GM12892 (cell line): ENCODE measurements around the gene SLC25A46. TPM values are rescaled to one million over a fixed set of nuclear protein-coding genes. Genes with fewer than 3 reads are reported as not detected.
"Not testable (repeated sequence)": the region's sequence is repeated elsewhere in the genome, so short reads cannot be mapped to it uniquely, and the experiment has no call there.

Experiments
- DNase-seq: peaks from one replicate; pipeline ENCODE4 v3.0.0; 2011; ENCODE audit not compliant: insufficient read length
- FAIRE-seq: peaks from 2 replicates; lab custom pipeline; 2011; peaks lifted over from hg19 to GRCh38; lab: Jason Lieb, UNC
- POLR2A ChIP-seq: IDR thresholded peaks from 2 replicates; pipeline ENCODE4 v1.6.1; 2011; ENCODE audit warnings: low read depth, low read length, control low read depth
- POLR2AphosphoS5 ChIP-seq: IDR thresholded peaks from 2 replicates; pipeline ENCODE4 v1.6.1; 2011; ENCODE audit warnings: low read depth, low read length, control low read depth
- TAF1 ChIP-seq: IDR thresholded peaks from 2 replicates; pipeline ENCODE4 v1.6.1; 2011; ENCODE audit warnings: low read depth, mild to moderate bottlenecking, control low read depth, low read length, borderline replicate concordance
- polyA plus RNA-seq: library from polyadenylated mRNA; unstranded; fragments of >200 nt; gene quantifications from one replicate; pipeline ENCODE4 v1.2.1, GENCODE V29; 2012; ENCODE audit warnings: missing spikeins, inconsistent platforms; ENCODE audit not compliant: missing spikeins

Gene SLC25A46
- 43.7 TPM for polyA plus RNA-seq

DNA sequence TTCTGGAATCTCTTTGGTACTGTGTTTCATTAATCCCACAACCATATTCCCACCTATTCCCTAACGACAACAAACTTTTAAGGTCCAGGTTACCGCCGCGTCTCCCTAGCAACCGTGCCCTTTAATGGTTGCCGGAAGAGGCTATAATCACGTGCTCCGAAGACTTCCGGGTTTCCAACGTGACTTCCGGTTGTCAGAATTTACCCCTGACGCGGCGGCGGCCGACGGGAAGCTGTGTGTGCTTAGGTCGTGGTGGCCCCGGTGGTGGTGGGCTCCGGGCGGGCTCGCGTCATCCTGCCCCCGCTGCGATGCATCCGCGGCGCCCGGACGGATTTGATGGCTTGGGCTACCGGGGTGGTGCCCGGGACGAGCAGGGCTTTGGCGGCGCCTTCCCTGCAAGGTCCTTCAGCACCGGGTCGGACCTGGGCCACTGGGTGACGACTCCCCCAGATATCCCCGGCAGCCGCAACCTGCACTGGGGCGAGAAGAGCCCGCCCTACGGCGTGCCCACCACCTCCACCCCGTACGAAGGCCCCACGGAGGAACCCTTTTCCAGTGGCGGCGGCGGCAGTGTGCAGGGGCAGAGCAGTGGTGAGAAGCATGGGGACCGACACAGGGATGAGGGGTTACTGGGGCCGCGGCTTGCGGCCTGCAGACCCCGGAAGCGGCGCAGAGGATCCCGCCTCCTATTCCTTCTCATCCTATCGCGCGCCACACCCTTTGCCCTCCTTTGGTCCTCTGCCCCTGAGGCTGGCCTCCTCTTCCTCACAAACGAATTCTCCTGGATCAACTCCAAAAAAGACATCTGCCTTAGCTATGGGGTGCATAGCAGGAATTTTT is at the start of gene SLC25A46:
SLC25A46 (plus strand) TSS at position 196 of the 840 bp plus-strand sequence; CDS start at position 309, 113 bp downstream.
- TF ChIP-seq TAF1: peak; percentile 77
- TF ChIP-seq POLR2AphosphoS5: peak; percentile 96
- TF ChIP-seq POLR2A: peak; percentile 96
- FAIRE-seq: peak; percentile 98
- peak; percentile 62 for DNase-seq

DNA sequence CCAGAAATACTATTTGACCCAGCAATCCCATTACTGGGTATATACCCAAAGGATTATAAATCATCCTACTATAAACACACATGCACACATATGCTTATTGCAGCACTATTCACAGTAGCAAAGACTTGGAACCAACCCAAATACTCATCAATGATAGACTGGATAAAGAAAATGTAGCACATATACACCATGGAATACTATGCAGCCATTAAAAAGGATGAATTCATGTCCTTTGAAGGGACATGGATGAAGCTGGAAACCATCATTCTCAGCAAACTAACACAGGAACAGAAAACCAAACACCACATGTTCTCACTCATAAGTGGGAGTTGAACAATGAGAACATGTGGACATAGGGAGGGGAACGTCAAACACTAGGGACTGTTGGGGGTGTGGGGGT is 48.2 kb upstream of the SLC25A46 start:
- not testable (repeated sequence) for DNase-seq, FAIRE-seq

DNA sequence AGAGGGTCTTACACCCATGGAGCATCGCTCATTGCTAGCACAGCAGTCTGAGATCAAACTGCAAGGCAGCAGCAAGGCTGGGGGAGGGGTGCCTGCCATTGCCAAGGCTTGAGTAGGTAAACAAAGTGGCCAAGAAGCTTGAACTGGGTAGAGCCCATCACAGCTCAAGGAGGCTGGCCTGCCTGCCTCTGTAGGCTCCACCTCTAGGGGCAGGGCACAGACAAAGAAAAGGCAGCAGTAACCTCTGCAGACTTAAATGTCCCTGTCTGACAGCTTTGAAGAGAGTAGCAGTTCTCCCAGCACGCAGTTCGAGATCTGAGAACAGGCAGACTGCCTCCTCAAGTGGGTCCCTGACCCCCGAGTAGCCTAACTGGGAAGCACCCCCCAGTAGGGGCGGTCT is 46.1 kb upstream of the SLC25A46 start:
- FAIRE-seq, DNase-seq: not testable (repeated sequence)

DNA sequence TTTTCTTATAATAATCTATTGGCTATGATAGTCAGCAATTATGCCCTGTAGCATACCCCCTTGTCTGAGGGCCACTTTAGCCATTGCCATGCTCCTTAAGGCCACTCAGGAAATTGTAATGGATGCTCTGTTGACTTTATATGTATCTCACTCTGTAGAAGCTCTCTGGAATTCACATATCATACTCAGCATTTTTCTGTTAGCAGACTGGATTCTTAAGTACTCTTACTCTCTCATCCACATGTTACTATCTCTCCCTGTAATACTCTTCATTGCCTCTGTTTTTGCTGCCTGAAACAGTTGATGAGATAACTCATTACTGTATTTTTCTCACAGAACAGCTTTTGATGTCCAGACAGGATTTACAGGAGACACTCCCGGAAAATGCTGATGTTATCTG is 36.5 kb upstream of the SLC25A46 start:
- FAIRE-seq: no peak
- DNase-seq: no peak
- no peak for TF ChIP-seq TAF1
- no peak for TF ChIP-seq POLR2AphosphoS5

DNA sequence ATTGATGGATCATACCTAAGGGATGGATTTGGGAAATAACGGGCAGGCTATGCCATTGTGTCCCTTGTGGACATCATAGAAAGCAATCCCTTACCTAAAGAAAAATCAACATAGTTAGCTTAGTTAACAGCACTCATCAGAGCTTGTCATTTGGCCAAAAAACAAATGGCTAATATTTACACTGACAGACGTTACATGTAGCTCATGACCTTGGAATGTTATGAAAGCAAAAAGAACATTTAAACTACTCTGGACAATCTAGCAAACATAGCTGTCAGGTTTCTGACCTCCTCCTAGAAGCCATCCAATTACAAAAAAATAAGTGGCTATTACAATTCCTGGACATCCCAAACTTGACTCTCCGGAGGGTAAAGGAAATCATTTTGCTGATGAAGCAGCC is 36.1 kb upstream of the SLC25A46 start:
- TF ChIP-seq TAF1 (no peak), POLR2A (no peak), POLR2AphosphoS5 (no peak)
- FAIRE-seq (no peak), DNase-seq (no peak)

DNA sequence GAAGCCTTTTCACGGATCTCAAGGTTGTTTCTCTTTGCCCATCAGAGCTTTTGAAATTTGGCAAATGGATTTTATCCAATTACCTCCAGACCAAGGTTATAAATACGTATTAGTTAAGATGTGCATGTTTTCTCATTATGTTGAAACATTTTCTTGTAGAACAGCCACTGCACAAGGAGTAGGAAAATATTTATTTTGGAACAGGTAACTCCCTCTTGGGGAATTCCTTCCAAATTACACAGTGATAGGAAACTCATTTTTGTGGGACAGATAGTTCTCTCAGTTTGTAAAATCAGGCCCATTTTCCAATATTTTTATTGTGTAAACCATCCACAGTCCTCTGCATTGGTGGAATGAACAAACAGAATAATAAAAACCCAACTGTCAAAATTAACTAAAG is 35.3 kb upstream of the SLC25A46 start:
- DNase-seq: no peak
- TF ChIP-seq TAF1 (no peak), POLR2AphosphoS5 (no peak), POLR2A (no peak)
- no peak for FAIRE-seq

DNA sequence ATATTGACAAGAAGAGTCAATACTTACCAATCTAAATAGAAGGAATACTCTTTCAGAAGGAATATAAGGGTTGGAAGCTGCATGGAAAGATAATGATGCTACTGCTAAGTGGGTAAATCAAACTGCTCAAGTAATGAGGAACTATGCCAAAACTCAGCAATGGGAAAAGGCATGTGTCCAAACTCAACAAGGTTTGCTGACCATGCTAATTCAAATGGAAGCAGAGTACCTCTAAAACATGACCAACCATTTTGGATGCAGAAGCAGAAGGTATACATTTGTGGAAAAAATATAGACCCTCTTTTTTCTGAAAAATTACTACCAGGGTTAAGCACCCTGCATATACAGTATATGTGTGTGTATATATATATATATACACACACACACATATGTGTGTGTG is 33.5 kb upstream of the SLC25A46 start:
- no peak for TF ChIP-seq POLR2A
- FAIRE-seq: no peak
- no peak for DNase-seq

DNA sequence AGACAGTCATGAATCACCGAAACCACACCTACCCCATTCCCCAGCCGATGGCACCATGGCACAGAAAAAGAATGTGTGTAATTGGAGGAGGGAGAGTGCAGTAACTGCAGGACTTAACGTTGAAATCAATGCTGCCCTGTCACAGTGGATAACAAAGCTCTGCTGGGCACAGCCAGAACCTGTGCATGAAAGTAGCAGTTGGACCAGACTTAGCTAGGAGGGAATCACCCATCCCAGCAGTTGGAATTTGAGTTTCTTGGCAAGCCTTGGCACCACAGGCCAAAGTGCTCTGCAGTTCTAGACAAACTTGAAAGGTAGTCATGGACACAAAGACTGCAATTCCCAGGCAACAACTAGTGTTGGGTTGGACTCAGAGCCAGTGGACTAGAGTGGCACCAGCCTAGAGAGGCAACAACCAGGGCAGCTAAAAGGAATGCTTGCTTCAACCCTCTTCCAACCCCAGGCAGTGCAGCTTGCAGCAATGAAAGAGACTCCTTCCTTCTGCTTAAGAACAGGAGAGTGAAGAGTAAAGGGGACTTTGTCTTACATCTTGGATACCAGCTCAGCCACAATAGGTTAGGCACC is 31.5 kb upstream of the SLC25A46 start:
- TF ChIP-seq POLR2AphosphoS5: no peak
- TF ChIP-seq TAF1: no peak
- no peak for TF ChIP-seq POLR2A
- DNase-seq: no peak
- FAIRE-seq: no peak

DNA sequence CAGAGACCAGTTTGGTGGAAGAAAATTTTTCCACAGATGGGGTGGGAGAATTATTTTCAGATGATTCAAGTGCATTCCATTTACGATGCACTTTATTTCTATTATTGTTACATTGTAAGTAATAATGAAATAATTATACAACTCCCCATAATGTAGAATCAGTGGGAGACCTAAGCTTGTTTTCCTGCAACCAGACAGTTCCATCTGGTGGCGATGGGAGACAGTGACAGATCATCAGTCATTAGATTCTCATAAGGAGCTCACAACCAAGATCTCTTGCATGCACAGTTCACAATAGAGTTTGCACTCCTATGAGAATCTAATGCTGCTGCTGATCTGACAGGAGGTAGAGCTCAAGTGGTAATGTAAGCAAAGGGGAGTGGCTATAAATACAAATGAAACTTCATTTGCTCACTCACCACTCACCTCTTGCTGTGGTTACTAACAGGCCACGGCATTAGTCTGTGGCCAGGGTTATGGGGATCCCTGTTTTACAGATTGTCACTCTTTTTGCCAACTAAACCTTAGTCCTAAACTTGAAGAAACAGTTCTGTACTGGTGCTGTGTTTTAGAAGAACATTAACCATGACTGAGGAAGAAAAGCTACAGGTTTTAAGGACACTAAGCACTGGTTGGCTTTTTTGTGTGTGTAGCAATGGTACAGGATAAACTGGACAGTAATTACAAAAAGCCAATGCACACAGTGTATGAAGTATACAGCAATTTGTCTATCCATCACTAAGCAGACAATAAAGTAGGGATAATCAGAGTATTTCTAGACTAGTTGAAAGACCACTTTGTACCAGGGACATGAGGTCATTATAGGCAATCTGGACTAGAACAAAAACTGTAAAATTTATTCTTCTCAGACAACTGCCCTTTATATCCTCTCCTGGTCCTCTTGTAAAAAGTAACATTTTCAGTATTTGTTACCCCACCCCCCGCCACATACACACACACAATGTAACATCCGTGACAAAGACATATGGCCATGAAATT is 22.3 kb upstream of the SLC25A46 start:
- FAIRE-seq: peak; percentile 24
- no peak for DNase-seq
- TF ChIP-seq POLR2A (no peak), POLR2AphosphoS5 (no peak), TAF1 (no peak)

DNA sequence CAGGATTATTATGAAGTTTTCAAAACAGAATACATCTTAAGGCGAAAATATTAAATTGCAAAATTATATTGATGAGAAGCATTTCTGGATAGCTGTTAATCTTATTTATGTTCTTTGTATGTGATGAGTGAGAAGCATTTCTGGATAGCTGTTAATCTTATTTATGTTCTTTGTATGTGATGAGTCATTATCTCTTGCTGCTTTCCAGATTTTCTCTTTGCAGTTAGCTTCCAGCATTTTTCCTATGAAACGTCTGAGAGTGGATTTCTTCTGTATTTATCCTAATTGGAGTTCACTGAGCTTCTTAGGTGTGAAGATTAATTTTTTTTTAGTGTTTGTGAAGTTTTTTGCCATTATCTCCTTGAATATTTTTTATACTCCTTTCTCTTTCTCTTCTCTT is 20.5 kb upstream of the SLC25A46 start:
- TF ChIP-seq TAF1 (no peak), POLR2AphosphoS5 (no peak), POLR2A (no peak)
- no peak for FAIRE-seq
- DNase-seq: no peak

DNA sequence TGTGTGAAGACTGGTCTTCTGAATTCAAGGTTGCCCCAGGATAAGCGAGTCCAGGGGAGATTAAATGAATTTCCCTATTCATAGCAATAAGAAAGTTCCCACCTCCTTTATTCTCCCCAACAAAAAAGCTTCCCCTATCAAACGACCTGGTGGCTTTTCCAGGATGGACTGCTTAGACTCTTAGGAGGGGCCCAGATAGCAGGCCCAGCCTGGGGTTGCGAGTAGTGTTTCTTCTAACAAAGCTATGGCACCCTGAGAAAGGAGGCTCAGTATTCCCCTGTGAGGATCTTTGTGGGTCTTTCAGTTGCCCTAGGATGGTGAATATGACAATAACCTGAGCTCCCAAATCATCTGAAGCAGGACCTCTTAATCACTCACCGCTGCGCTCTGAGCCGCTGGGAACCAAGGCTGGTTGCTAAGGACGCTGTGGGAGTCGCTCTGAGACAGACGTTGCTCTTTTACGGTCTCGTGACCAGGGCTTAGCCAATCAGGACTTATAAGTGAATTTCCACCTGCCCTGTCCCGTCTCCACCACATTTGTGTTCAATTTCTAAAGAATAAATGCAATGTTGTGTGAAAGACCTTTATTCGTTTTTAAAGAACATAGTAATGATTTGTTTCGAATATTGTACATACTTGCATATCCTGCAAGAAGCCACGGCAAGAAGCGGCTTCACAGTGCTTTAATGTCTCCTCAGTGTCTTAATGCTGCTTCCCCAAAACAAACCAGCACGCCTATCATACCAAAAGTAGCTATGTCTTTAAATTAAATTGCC is 12.4 kb upstream of the SLC25A46 start, which contains the start of gene TMEM232:
TMEM232 (minus strand) TSS at position 423 of the 776 bp plus-strand sequence. CDS start 59,319 bp downstream, outside the sequence.
- TF ChIP-seq POLR2A: no peak
- no peak for DNase-seq
- FAIRE-seq: peak; percentile 80
